ENCODE data around the gene TTC31. TPM values are rescaled to one million over a fixed set of nuclear protein-coding genes. Genes with fewer than 3 reads are reported as not detected.
A peak's percentile ranks its signal among the peaks of the same experiment; 100 is the strongest.
"Not testable (repeated sequence)": the region's sequence is repeated elsewhere in the genome, so short reads cannot be mapped to it uniquely, and the experiment has no call there.

TTC31 gene
- total RNA-seq, 1 experiment from 2014 or later, result 26.2 TPM

- BruUV-seq (replicated peaks), result no TSS peak
- TF ChIP-seq CTCF (IDR thresholded peaks at IDR 0.05; ENCODE audit: unreplicated experiment), result no peak
- CTCF ChIA-PET, result interaction anchor here (0.8 to 1.4 kb wide), 2 partner anchors 12 to 19 kb away, joined by 3 to 5 read pairs; no protein-coding TSS in a partner anchor
- Mint-ChIP-seq H3K27me3 (ENCODE audit: unreplicated experiment) (peaks cover 12% of the 10 kb centered on the region), H3K4me3 (ENCODE audit: low read depth, unreplicated experiment) (peak overlapping the region; percentile 83), H3K27ac (ENCODE audit: unreplicated experiment) (peak overlapping the region; percentile 94), H3K4me1 (ENCODE audit: low read depth, unreplicated experiment) (peaks cover 50% of the 10 kb centered on the region), H3K36me3 (ENCODE audit: insufficient read depth, unreplicated experiment) (peaks cover 74% of the 10 kb centered on the region), H3K9me3 (ENCODE audit: low read depth, unreplicated experiment) (no peaks in the 10 kb centered on the region)
- DNase-seq, result no peak
- intact Hi-C loops (cut with micrococcal nuclease; ENCODE audit: unreplicated experiment), result no loop called here
Measured at GRCh38 chr2:74457129-74457548, 25.7 kb upstream of the TTC31 start.

- Mint-ChIP-seq H3K9me3 (ENCODE audit: low read depth, unreplicated experiment) (no peaks in the 10 kb centered on the region), H3K27ac (ENCODE audit: unreplicated experiment) (peak overlapping the region; percentile 94), H3K36me3 (ENCODE audit: insufficient read depth, unreplicated experiment) (peaks cover 79% of the 10 kb centered on the region), H3K4me1 (ENCODE audit: low read depth, unreplicated experiment) (peaks cover 49% of the 10 kb centered on the region), H3K27me3 (ENCODE audit: unreplicated experiment) (peaks cover 10% of the 10 kb centered on the region), H3K4me3 (ENCODE audit: low read depth, unreplicated experiment) (peak overlapping the region; percentile 83)
- DNase-seq, result peak; percentile 81
- intact Hi-C loops (cut with micrococcal nuclease; ENCODE audit: unreplicated experiment), result no loop called here
- CTCF ChIA-PET, result interaction anchor here (0.8 to 1.4 kb wide), 6 partner anchors 12 to 74 kb away, joined by 3 to 5 read pairs (median 4); partner anchors contain the start of genes CCDC142 and TTC31
- TF ChIP-seq CTCF (IDR thresholded peaks at IDR 0.05; ENCODE audit: unreplicated experiment), result no peak
- BruUV-seq (replicated peaks), result no TSS peak
Measured at GRCh38 chr2:74457549-74458131, 25.2 kb upstream of the TTC31 start.

- DNase-seq, result peak; percentile 98
- H3K36me3 Mint-ChIP-seq (ENCODE audit: insufficient read depth, unreplicated experiment), result peaks cover 86% of the 10 kb centered on the region
- TF ChIP-seq CTCF (IDR thresholded peaks at IDR 0.05; ENCODE audit: unreplicated experiment), result no peak
- no peaks in the 10 kb centered on the region for H3K9me3 Mint-ChIP-seq (ENCODE audit: low read depth, unreplicated experiment)
- H3K4me3 Mint-ChIP-seq (ENCODE audit: low read depth, unreplicated experiment), result peak within 1 kb of the TSS; percentile 83
- intact Hi-C loops (cut with micrococcal nuclease; ENCODE audit: unreplicated experiment), result no loop called here
- H3K4me1 Mint-ChIP-seq (ENCODE audit: low read depth, unreplicated experiment), result peaks cover 42% of the 10 kb centered on the region
- peaks cover 3% of the 10 kb centered on the region for H3K27me3 Mint-ChIP-seq (ENCODE audit: unreplicated experiment)
- peak within 1 kb of the TSS; percentile 94 for H3K27ac Mint-ChIP-seq (ENCODE audit: unreplicated experiment)
- CTCF ChIA-PET, result interaction anchor here (0.8 to 1.4 kb wide), 5 partner anchors 14 to 74 kb away, joined by 3 to 5 read pairs (median 4); partner anchors contain the start of genes CCDC142 and TTC31
- TSS peak; percentile 45 for BruUV-seq (replicated peaks)
Measured at GRCh38 chr2:74458132-74458937, 24.5 kb upstream of the TTC31 start, which contains the start of gene WBP1. Gene WBP1 (plus strand): TSS chr2:74458438. CDS start chr2:74458603, 165 bp downstream.

DNA sequence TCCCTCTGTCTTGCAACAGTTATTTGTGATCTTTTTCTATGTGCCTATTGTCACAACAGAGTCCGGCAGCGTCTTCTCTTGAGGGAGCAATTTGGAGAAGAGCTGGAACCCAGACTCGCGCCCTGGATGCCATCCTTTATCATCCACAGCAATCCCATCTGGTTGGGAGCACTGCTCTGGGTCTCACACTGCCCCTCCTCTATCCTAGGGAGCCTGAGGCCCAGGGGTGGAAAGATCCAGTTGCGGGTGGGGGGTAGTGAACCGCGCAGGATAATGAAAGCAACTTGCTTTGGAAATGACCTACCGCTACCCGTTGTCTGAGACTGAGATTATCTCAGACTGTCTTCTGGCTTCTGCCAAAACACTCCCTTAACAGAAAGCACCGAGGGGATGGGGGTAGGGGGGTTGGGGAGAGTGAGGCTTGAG, 23.9 kb upstream of the TTC31 start:
- CTCF ChIA-PET, result interaction anchor here (1.2 kb wide), 1 partner anchor 73 kb away, joined by 5 read pairs; no protein-coding TSS in a partner anchor
- H3K27me3 Mint-ChIP-seq (ENCODE audit: unreplicated experiment), result no peaks in the 10 kb centered on the region
- no TSS peak for BruUV-seq (replicated peaks)

GRCh38 chr2:74459503-74460118, 23.3 kb upstream of the TTC31 start:
- Mint-ChIP-seq H3K4me3 (ENCODE audit: low read depth, unreplicated experiment) (peak overlapping the region; percentile 83), H3K36me3 (ENCODE audit: insufficient read depth, unreplicated experiment) (peaks cover 95% of the 10 kb centered on the region), H3K4me1 (ENCODE audit: low read depth, unreplicated experiment) (peaks cover 42% of the 10 kb centered on the region), H3K27ac (ENCODE audit: unreplicated experiment) (peak overlapping the region; percentile 94)
- CTCF ChIA-PET; H3K27me3 Mint-ChIP-seq (ENCODE audit: unreplicated experiment); DNase-seq; intact Hi-C loops (cut with micrococcal nuclease; ENCODE audit: unreplicated experiment); H3K9me3 Mint-ChIP-seq (ENCODE audit: low read depth, unreplicated experiment); BruUV-seq (replicated peaks): not testable (repeated sequence)

More for the DNA sequence above, 23.9 kb upstream of the TTC31 start:
- no peak for DNase-seq
- peaks cover 42% of the 10 kb centered on the region for H3K4me1 Mint-ChIP-seq (ENCODE audit: low read depth, unreplicated experiment)
- no peak for TF ChIP-seq CTCF (IDR thresholded peaks at IDR 0.05; ENCODE audit: unreplicated experiment)
- no peaks in the 10 kb centered on the region for H3K9me3 Mint-ChIP-seq (ENCODE audit: low read depth, unreplicated experiment)
- H3K36me3 Mint-ChIP-seq (ENCODE audit: insufficient read depth, unreplicated experiment), result peaks cover 91% of the 10 kb centered on the region
- intact Hi-C loops (cut with micrococcal nuclease; ENCODE audit: unreplicated experiment), result no loop called here
- peak overlapping the region; percentile 83 for H3K4me3 Mint-ChIP-seq (ENCODE audit: low read depth, unreplicated experiment)
- peak overlapping the region; percentile 94 for H3K27ac Mint-ChIP-seq (ENCODE audit: unreplicated experiment)

- BruUV-seq (replicated peaks); H3K9me3 Mint-ChIP-seq (ENCODE audit: low read depth, unreplicated experiment); H3K27me3 Mint-ChIP-seq (ENCODE audit: unreplicated experiment); DNase-seq; intact Hi-C loops (cut with micrococcal nuclease; ENCODE audit: unreplicated experiment); CTCF ChIA-PET: not testable (repeated sequence)
- Mint-ChIP-seq H3K27ac (ENCODE audit: unreplicated experiment) (peak overlapping the region; percentile 94), H3K4me3 (ENCODE audit: low read depth, unreplicated experiment) (peak overlapping the region; percentile 83), H3K4me1 (ENCODE audit: low read depth, unreplicated experiment) (peaks cover 38% of the 10 kb centered on the region), H3K36me3 (ENCODE audit: insufficient read depth, unreplicated experiment) (peaks cover 95% of the 10 kb centered on the region)
Measured at GRCh38 chr2:74460187-74460586, 22.7 kb upstream of the TTC31 start.

Data from Calu3 (cell line).